Uterus (tissue), 4 donors: Measurements from ENCODE around the gene USP38. TPM values are rescaled to one million over a fixed set of nuclear protein-coding genes. Genes with fewer than 3 reads are reported as not detected.

Experiments
- DNase-seq, 2 donors: peaks; one replicate each; pipeline ENCODE4 v3.0.0-alpha.2; 2019 to 2020
- H3K27ac ChIP-seq, 2 donors: fragments of 200-600 bp; sonication (generic); 1 replicate in 1 of 2; 2 replicates in 1 of 2; pipeline ENCODE4 v1.5.1; 2016 to 2018
- H3K27me3 ChIP-seq, 2 donors: fragments of 200-600 bp; sonication (generic); one replicate each; pipeline ENCODE4 v1.5.1; 2018 to 2019; ENCODE audit warnings: control low read depth in 1 of 2
- H3K36me3 ChIP-seq, 2 donors: fragments of 200-600 bp; sonication (generic); one replicate each; pipeline ENCODE4 v1.5.1; 2019; ENCODE audit warnings: control low read depth in 1 of 2
- H3K4me1 ChIP-seq, 2 donors: fragments of 200-600 bp; sonication (generic); one replicate each; pipeline ENCODE4 v1.5.1; 2018 to 2019; ENCODE audit warnings: control low read depth in 1 of 2
- H3K4me3 ChIP-seq, 2 donors: fragments of 200-600 bp; sonication (generic); 1 replicate in 1 of 2; 2 replicates in 1 of 2; pipeline ENCODE4 v1.5.1; 2018 to 2019; ENCODE audit warnings: mild to moderate bottlenecking in 1 of 2
- H3K9me3 ChIP-seq, 2 donors: fragments of 200-600 bp; sonication (generic); one replicate each; pipeline ENCODE4 v1.5.1; 2019; ENCODE audit warnings: control low read depth in 1 of 2
- CTCF ChIP-seq, 4 experiments: fragments of 200-600 bp in 2 of 4; fragments of 450-650 bp in 2 of 4; sonication (generic) in 2 of 4; IDR thresholded peaks; one replicate each; pipeline ENCODE4 v1.5.1; 2016 to 2019; ENCODE audit warnings: antibody characterized with exemption in 4 of 4, mild to moderate bottlenecking in 2 of 4, moderate library complexity in 1 of 4
- POLR2A ChIP-seq, 2 donors: fragments of 450-650 bp; IDR thresholded peaks; one replicate each; pipeline ENCODE4 v1.6.1; 2016; ENCODE audit warnings: antibody characterized with exemption in 2 of 2, mild to moderate bottlenecking in 1 of 2, moderate library complexity in 1 of 2
- intact Hi-C: fragments of 100-400 bp; cut with DNase I; formaldehyde crosslinking; loops from one replicate; pipeline ENCODE4 v1.15.1; 2023; ENCODE audit warnings: low total_unique reads
- total RNA-seq, 4 donors: library from RNA; depleted of rRNA in 3 of 4; stranded (reverse); fragments of >200 nt in 3 of 4; gene quantifications; one replicate each; pipeline versions ENCODE4 v1.1.0 to v1.2.4, GENCODE V29; 2014 to 2023
- donor health status: DM: yes; HTN: yes; CAD: no.

Gene USP38
- total RNA-seq, 4 donors from 2014 or later, result 6.7 to 34.9 (median 18.1) TPM

GRCh38 chr4:143251348-143251747 is 66.6 kb downstream of the USP38 start:
- no peak for DNase-seq
- H3K4me1 ChIP-seq, result no peaks in the 10 kb centered on the region
- intact Hi-C loops, result no loop called here
- no peaks in the 10 kb centered on the region for H3K9me3 ChIP-seq
- no peaks in the 10 kb centered on the region for H3K36me3 ChIP-seq
- no peak overlapping the region for H3K27ac ChIP-seq
- no peaks in the 10 kb centered on the region for H3K27me3 ChIP-seq
- H3K4me3 ChIP-seq, result no peak overlapping the region
- TF ChIP-seq CTCF (IDR thresholded peaks at IDR 0.05) (no peak), POLR2A (IDR thresholded peaks at IDR 0.05) (no peak)

- Histone ChIP-seq H3K4me3 (no peak overlapping the region), H3K9me3 (no peaks in the 10 kb centered on the region), H3K27me3 (no peaks in the 10 kb centered on the region), H3K27ac (no peak overlapping the region), H3K4me1 (no peaks in the 10 kb centered on the region), H3K36me3 (no peaks in the 10 kb centered on the region)
- intact Hi-C loops, result no loop called here
- TF ChIP-seq CTCF (IDR thresholded peaks at IDR 0.05) (no peak), POLR2A (IDR thresholded peaks at IDR 0.05) (no peak)
- DNase-seq, result no peak
Observed at GRCh38 chr4:143251779-143252178, 67.1 kb downstream of the USP38 start.

- Histone ChIP-seq H3K9me3 (no peaks in the 10 kb centered on the region), H3K4me3 (no peak overlapping the region), H3K36me3 (no peaks in the 10 kb centered on the region), H3K4me1 (no peaks in the 10 kb centered on the region), H3K27ac (no peak overlapping the region), H3K27me3 (no peaks in the 10 kb centered on the region)
- no peak for DNase-seq
- intact Hi-C loops, result no loop called here
- TF ChIP-seq POLR2A (IDR thresholded peaks at IDR 0.05) (no peak), CTCF (IDR thresholded peaks at IDR 0.05) (no peak)
Observed at GRCh38 chr4:143252478-143252877, 67.8 kb downstream of the USP38 start.

- TF ChIP-seq CTCF (IDR thresholded peaks at IDR 0.05), result no peak
- no peak for TF ChIP-seq POLR2A (IDR thresholded peaks at IDR 0.05)
- H3K27me3 ChIP-seq, result no peaks in the 10 kb centered on the region
- H3K9me3 ChIP-seq, result no peaks in the 10 kb centered on the region
- H3K27ac ChIP-seq, result no peak overlapping the region
- DNase-seq, result no peak
- intact Hi-C loops, result no loop called here
- no peaks in the 10 kb centered on the region for H3K4me1 ChIP-seq
- H3K36me3 ChIP-seq, result no peaks in the 10 kb centered on the region
- H3K4me3 ChIP-seq, result no peak overlapping the region
Observed at GRCh38 chr4:143253166-143253565, 68.4 kb downstream of the USP38 start.

GRCh38 chr4:143254491-143255226 is 69.9 kb downstream of the USP38 start:
- H3K4me1 ChIP-seq, result no peaks in the 10 kb centered on the region
- H3K27ac ChIP-seq, result no peak overlapping the region
- no peaks in the 10 kb centered on the region for H3K36me3 ChIP-seq
- DNase-seq, result no peak
- no peaks in the 10 kb centered on the region for H3K9me3 ChIP-seq
- no peak for TF ChIP-seq CTCF (IDR thresholded peaks at IDR 0.05)
- no peak for TF ChIP-seq POLR2A (IDR thresholded peaks at IDR 0.05)
- H3K4me3 ChIP-seq, result no peak overlapping the region
- H3K27me3 ChIP-seq, result no peaks in the 10 kb centered on the region
- intact Hi-C loops, result no loop called here
